ENCODE results near the gene UFC1. TPM values are rescaled to one million over a fixed set of nuclear protein-coding genes. Genes with fewer than 3 reads are reported as not detected.

Gene UFC1
- total and polyA plus RNA-seq, 2 experiments from 2014 or later = 86.2 to 89.6 TPM

DNA sequence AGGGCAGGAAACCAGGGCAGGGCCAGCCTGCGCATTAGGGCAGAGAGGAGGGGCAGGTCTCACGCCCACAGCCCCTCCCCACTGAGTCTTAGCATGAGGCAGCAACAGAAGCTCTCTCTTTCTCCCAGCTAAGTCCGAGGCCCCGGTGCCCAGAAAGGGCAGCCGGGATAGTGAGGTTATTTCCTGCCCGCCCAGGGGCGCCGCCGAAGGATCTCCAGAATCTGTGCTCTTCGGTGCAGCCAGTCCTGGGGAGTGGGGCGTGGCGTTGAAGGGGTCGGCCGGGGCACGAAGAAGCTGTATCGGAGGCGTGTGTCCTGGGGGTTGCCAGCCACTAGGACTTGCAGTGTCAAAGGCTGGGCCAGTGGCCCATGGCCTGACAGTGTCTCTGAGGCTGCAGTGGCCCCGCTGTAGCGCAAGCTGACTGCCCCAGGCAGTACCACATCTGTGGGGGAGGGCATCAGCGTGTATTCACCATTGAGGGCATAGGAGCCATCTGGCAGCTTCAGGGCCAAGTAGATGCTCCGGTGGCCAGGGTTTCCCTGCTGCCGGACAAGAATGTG lies 37.3 kb downstream of the UFC1 start:
- Histone ChIP-seq H3K27me3 (replicated peaks; ENCODE audit: insufficient read depth) (no peaks in the 10 kb centered on the region), H3F3A (ENCODE audit: insufficient read depth) (peaks cover 29% of the 10 kb centered on the region), H3K9me3 (ENCODE audit: low read depth) (no peaks in the 10 kb centered on the region), H3K9ac (no peak overlapping the region), H3K4me1 (ENCODE audit: insufficient read depth) (peaks cover 23% of the 10 kb centered on the region), H3K4me3 (no peak overlapping the region), H2AFZ (no peak overlapping the region), H3K9me2 (ENCODE audit: insufficient read depth) (no peaks in the 10 kb centered on the region), H3K27ac (peak overlapping the region; percentile 95), H3K36me3 (ENCODE audit: low read depth) (peaks cover 11% of the 10 kb centered on the region; the same call in 1 of the 2 replicates), H4K20me1 (ENCODE audit: insufficient read depth) (no peaks in the 10 kb centered on the region), H3K4me2 (ENCODE audit: unreplicated experiment) (no peak overlapping the region), H3K79me2 (ENCODE audit: insufficient read depth) (peaks cover 17% of the 10 kb centered on the region)
- WGBS, 2 experiments (ENCODE audit: low coverage in 1 of 2, low lambda C conversion rate in 2 of 2, missing lambda C conversion rate in 2 of 2) = 84 to 91% methylated on average over 22 of the region's 22 CpGs
- no peak for DNase-seq
- TF ChIP-seq EZH2phosphoT487 (IDR thresholded peaks at IDR 0.05; ENCODE audit: insufficient read depth, low read depth) = no peak
- in situ Hi-C loops (cut with MboI) = no loop called here

DNA sequence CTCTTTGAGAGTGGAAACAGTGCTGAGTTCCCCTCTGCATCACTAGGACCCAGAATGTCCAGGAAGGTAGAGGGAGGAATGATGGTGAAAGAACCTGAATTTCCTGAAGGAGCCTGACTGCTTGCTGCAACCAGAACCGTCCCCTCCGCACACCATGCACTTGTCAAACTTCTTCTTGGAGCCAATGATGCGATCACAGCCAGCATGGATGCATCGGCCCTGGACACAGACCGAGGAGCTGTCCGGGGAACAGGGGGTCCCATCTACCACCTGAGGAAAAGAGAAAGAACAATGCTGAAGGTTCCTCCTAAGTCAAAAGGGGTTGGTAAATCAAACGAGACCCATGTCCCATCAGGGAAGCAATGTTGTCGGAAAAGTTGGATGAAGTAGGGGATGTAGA lies 38.2 kb downstream of the UFC1 start:
- no peaks in the 10 kb centered on the region for H3K9me2 ChIP-seq (ENCODE audit: insufficient read depth)
- peaks cover 27% of the 10 kb centered on the region for H3K79me2 ChIP-seq (ENCODE audit: insufficient read depth)
- peaks cover 11% of the 10 kb centered on the region; the same call in 1 of the 2 replicates for H3K36me3 ChIP-seq (ENCODE audit: low read depth)
- no peaks in the 10 kb centered on the region for H3K27me3 ChIP-seq (replicated peaks; ENCODE audit: insufficient read depth)
- no peak overlapping the region for H3K27ac ChIP-seq
- H3K9ac ChIP-seq = no peak overlapping the region
- no peak for DNase-seq
- peaks cover 35% of the 10 kb centered on the region for H3F3A ChIP-seq (ENCODE audit: insufficient read depth)
- in situ Hi-C loops (cut with MboI) = no loop called here
- no peak overlapping the region for H3K4me2 ChIP-seq (ENCODE audit: unreplicated experiment)
- no peak for TF ChIP-seq EZH2 (IDR thresholded peaks at IDR 0.05; ENCODE audit: insufficient read depth, poor library complexity, severe bottlenecking)
- TF ChIP-seq EZH2phosphoT487 (IDR thresholded peaks at IDR 0.05; ENCODE audit: insufficient read depth, low read depth) = no peak
- H2AFZ ChIP-seq = no peak overlapping the region
- no peaks in the 10 kb centered on the region for H3K9me3 ChIP-seq (ENCODE audit: low read depth)
- no peaks in the 10 kb centered on the region for H4K20me1 ChIP-seq (ENCODE audit: insufficient read depth)
- no peak overlapping the region for H3K4me3 ChIP-seq
- WGBS, 2 experiments (ENCODE audit: low coverage in 1 of 2, low lambda C conversion rate in 2 of 2, missing lambda C conversion rate in 2 of 2) = 69 to 72% methylated on average over 8 of the region's 8 CpGs
- peaks cover 32% of the 10 kb centered on the region for H3K4me1 ChIP-seq (ENCODE audit: insufficient read depth)

DNA sequence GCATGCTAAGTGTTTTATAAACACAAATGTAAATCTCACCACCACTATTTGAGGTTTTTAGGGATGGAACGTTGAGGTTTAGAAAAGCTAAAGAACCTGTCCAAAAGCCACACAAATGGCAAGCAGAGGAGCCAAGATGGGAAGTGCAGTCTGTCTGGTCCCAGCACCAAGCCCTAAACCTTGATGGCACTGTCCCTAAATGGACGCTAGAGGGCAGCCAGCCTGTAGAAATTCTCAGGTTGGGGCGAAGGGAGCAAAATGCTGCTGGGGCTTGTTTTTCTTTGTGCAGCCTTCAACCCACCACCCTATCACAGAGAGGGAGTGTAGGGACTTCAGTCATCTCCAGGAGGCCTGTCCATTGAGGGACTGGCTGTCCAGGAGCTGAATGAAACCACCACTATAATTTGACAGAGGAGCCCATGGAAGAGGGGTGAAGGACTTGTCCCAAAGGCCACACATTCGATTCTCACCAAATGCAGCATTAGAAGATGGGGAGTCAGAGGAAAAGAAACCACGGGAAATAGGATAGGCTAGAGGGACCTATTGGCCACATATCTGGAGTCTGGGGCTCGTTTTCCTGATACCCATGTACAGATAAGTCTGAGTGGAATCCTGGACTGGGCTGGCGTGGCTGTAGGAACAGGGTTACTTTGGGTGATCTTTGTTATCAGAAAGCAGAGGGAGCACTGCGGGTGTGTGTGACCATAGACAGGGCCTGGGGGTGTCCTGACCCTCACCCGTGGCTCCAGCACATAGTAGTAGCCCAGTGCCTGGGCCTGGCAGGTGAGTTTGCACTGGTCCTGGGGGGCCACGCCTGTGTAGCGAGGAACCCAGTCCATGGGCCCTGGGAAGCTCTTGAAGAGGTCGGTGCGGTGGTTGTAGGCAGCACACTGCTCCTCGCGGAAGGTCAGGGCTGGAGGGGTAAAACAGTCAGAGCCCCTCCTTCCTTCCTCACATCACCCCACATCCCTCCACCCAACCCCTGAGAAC lies 39.0 kb downstream of the UFC1 start:
- peaks cover 42% of the 10 kb centered on the region for H3F3A ChIP-seq (ENCODE audit: insufficient read depth)
- H3K27me3 ChIP-seq (replicated peaks; ENCODE audit: insufficient read depth) = no peaks in the 10 kb centered on the region
- H4K20me1 ChIP-seq (ENCODE audit: insufficient read depth) = no peaks in the 10 kb centered on the region
- 59 to 61% methylated on average over 15 of the region's 15 CpGs for WGBS, 2 experiments (ENCODE audit: low coverage in 1 of 2, low lambda C conversion rate in 2 of 2, missing lambda C conversion rate in 2 of 2)
- no peak for TF ChIP-seq EZH2phosphoT487 (IDR thresholded peaks at IDR 0.05; ENCODE audit: insufficient read depth, low read depth)
- in situ Hi-C loops (cut with MboI) = no loop called here
- no peak overlapping the region for H3K4me2 ChIP-seq (ENCODE audit: unreplicated experiment)
- H2AFZ ChIP-seq = no peak overlapping the region
- no peak overlapping the region; the same call in 1 of the 2 replicates for H3K27ac ChIP-seq
- DNase-seq = peak; percentile 88
- H3K9ac ChIP-seq = no peak overlapping the region
- H3K36me3 ChIP-seq (ENCODE audit: low read depth) = peaks cover 11% of the 10 kb centered on the region; the same call in 1 of the 2 replicates
- no peak overlapping the region for H3K4me3 ChIP-seq
- peaks cover 32% of the 10 kb centered on the region for H3K79me2 ChIP-seq (ENCODE audit: insufficient read depth)
- no peaks in the 10 kb centered on the region for H3K9me2 ChIP-seq (ENCODE audit: insufficient read depth)
- H3K9me3 ChIP-seq (ENCODE audit: low read depth) = no peaks in the 10 kb centered on the region
- H3K4me1 ChIP-seq (ENCODE audit: insufficient read depth) = peaks cover 36% of the 10 kb centered on the region

DNA sequence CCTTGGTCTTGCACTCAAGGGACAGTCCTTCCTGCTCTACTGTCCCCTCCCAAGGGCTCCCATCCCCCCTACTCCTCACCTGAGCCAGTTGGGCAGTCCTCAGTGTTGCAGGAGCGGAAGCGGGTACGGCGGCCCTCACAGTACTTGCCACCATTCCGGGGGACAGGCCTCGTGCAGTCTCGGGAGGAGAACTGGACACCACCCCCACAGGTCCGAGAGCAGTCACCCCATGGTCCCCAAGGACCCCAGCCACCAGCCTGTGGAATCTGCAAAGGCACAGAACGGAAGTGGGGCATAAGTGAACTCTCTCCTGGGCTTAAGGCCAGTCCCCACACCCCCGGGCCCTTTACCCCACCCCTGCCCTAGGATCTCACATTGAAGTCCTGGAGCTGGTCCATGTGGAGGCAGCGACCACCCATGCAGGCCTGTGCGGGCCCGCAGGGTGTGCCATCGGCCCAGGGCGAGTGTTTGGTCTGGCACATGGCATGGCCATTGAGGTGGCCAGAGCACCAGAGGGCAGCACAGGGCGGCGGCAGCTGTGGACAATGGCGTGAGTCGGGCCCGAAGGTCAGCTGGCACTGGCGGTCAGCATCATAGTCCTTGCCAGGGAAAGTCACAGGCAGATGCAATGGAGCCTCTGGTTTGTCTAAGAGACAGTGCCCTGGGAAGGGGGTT lies 39.9 kb downstream of the UFC1 start:
- H3K4me2 ChIP-seq (ENCODE audit: unreplicated experiment) = no peak overlapping the region
- no peak for TF ChIP-seq EZH2 (IDR thresholded peaks at IDR 0.05; ENCODE audit: insufficient read depth, poor library complexity, severe bottlenecking)
- no peak for TF ChIP-seq EZH2phosphoT487 (IDR thresholded peaks at IDR 0.05; ENCODE audit: insufficient read depth, low read depth)
- H3K36me3 ChIP-seq (ENCODE audit: low read depth) = peaks cover 11% of the 10 kb centered on the region; the same call in 1 of the 2 replicates
- H3K27ac ChIP-seq = no peak overlapping the region
- no peak overlapping the region for H3K9ac ChIP-seq
- peaks cover 37% of the 10 kb centered on the region for H3K79me2 ChIP-seq (ENCODE audit: insufficient read depth)
- H3F3A ChIP-seq (ENCODE audit: insufficient read depth) = peaks cover 40% of the 10 kb centered on the region
- H3K4me3 ChIP-seq = no peak overlapping the region
- no peak for DNase-seq
- in situ Hi-C loops (cut with MboI) = no loop called here
- no peaks in the 10 kb centered on the region for H3K9me3 ChIP-seq (ENCODE audit: low read depth)
- no peaks in the 10 kb centered on the region for H4K20me1 ChIP-seq (ENCODE audit: insufficient read depth)
- H3K4me1 ChIP-seq (ENCODE audit: insufficient read depth) = peaks cover 33% of the 10 kb centered on the region
- H2AFZ ChIP-seq = no peak overlapping the region
- no peaks in the 10 kb centered on the region for H3K9me2 ChIP-seq (ENCODE audit: insufficient read depth)
- H3K27me3 ChIP-seq (replicated peaks; ENCODE audit: insufficient read depth) = no peaks in the 10 kb centered on the region
- 78 to 80% methylated on average over 21 of the region's 21 CpGs for WGBS, 2 experiments (ENCODE audit: low coverage in 1 of 2, low lambda C conversion rate in 2 of 2, missing lambda C conversion rate in 2 of 2)
